ENCODE data around the gene USP1. TPM values are rescaled to one million over a fixed set of nuclear protein-coding genes. Genes with fewer than 3 reads are reported as not detected.
A peak's percentile ranks its signal among the peaks of the same experiment; 100 is the strongest.

Gene USP1
- total RNA-seq, 1 experiment from 2014 or later, result 42.9 TPM

- BruUV-seq (replicated peaks), result no TSS peak
- Histone ChIP-seq H3K27ac (ENCODE audit: low read length) (no peak overlapping the region), H3K27me3 (ENCODE audit: control insufficient read depth, insufficient read depth, low read length) (no peaks in the 10 kb centered on the region), H3K9me3 (ENCODE audit: control insufficient read depth, insufficient read depth, low read depth, low read length) (no peaks in the 10 kb centered on the region), H3K4me1 (ENCODE audit: control insufficient read depth, insufficient read depth, low read length) (no peaks in the 10 kb centered on the region), H3K4me3 (ENCODE audit: low read depth in 2 of 2, low read length in 2 of 2) (no peak overlapping the region), H3K36me3 (ENCODE audit: control insufficient read depth, insufficient read depth, low read length) (no peaks in the 10 kb centered on the region)
- DNase-seq (ENCODE audit: low read depth, low spot score), result no peak
- POLR2A ChIA-PET, result no interaction called here
- in situ Hi-C loops (cut with HindIII; ENCODE audit: low pct_unique_long_range_greater_than_20kb, low sequenced_read_pairs) (no loop called here), intact Hi-C loops (cut with micrococcal nuclease; ENCODE audit: unreplicated experiment) (no loop called here)
- ATAC-seq, result no peak
- CTCF ChIA-PET, result no interaction called here
- TF ChIP-seq SIN3A (IDR thresholded peaks at IDR 0.05; ENCODE audit: borderline replicate concordance, insufficient read depth, low read depth, low read length), result no peak
- no peak for TF ChIP-seq POLR2AphosphoS5 (IDR thresholded peaks at IDR 0.05; ENCODE audit: low read depth, low read length)
- no peak for TF ChIP-seq TCF7L2 (IDR thresholded peaks at IDR 0.05; ENCODE audit: low read depth, low read length)
- TF ChIP-seq CTCF (IDR thresholded peaks at IDR 0.05), result no peak
- TF ChIP-seq, protein P1, sequence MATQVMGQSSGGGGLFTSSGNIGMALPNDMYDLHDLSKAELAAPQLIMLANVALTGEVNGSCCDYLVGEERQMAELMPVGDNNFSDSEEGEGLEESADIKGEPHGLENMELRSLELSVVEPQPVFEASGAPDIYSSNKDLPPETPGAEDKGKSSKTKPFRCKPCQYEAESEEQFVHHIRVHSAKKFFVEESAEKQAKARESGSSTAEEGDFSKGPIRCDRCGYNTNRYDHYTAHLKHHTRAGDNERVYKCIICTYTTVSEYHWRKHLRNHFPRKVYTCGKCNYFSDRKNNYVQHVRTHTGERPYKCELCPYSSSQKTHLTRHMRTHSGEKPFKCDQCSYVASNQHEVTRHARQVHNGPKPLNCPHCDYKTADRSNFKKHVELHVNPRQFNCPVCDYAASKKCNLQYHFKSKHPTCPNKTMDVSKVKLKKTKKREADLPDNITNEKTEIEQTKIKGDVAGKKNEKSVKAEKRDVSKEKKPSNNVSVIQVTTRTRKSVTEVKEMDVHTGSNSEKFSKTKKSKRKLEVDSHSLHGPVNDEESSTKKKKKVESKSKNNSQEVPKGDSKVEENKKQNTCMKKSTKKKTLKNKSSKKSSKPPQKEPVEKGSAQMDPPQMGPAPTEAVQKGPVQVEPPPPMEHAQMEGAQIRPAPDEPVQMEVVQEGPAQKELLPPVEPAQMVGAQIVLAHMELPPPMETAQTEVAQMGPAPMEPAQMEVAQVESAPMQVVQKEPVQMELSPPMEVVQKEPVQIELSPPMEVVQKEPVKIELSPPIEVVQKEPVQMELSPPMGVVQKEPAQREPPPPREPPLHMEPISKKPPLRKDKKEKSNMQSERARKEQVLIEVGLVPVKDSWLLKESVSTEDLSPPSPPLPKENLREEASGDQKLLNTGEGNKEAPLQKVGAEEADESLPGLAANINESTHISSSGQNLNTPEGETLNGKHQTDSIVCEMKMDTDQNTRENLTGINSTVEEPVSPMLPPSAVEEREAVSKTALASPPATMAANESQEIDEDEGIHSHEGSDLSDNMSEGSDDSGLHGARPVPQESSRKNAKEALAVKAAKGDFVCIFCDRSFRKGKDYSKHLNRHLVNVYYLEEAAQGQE (IDR thresholded peaks at IDR 0.05; ENCODE audit: insufficient read depth in 1 of 2, low read depth in 2 of 2, low read length in 1 of 2), result no peak
These were observed 12.4 kb upstream of the USP1 start for GRCh38 chr1:62424411-62424810.

DNA sequence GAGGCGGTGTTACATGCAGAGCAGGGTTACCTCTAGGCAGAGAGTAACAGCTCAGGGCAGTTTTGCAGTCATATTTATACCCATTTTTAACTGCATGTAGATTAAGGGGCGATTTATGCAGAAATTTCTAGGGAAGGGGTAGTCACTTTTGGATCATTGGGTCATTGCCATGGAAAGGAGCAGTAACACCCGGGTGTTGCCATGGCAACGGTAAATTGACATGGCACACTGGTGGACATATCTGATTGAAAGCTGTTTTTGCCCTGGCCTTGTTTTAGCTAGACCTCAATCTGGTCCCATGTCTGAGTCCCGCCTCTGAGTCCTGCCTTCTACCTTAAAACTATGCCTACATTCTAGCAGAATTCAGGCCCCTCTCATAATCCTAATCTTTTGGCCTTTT lies 11.8 kb upstream of the USP1 start:
- no TSS peak for BruUV-seq (replicated peaks)
- no peak for TF ChIP-seq POLR2AphosphoS5 (IDR thresholded peaks at IDR 0.05; ENCODE audit: low read depth, low read length)
- no peak for TF ChIP-seq TCF7L2 (IDR thresholded peaks at IDR 0.05; ENCODE audit: low read depth, low read length)
- TF ChIP-seq, protein P1 (IDR thresholded peaks at IDR 0.05; ENCODE audit: insufficient read depth in 1 of 2, low read depth in 2 of 2, low read length in 1 of 2), result no peak
- no peak for TF ChIP-seq SIN3A (IDR thresholded peaks at IDR 0.05; ENCODE audit: borderline replicate concordance, insufficient read depth, low read depth, low read length)
- no peak for TF ChIP-seq CTCF (IDR thresholded peaks at IDR 0.05)
- no peaks in the 10 kb centered on the region for H3K9me3 ChIP-seq (ENCODE audit: control insufficient read depth, insufficient read depth, low read depth, low read length)
- in situ Hi-C loops (cut with HindIII; ENCODE audit: low pct_unique_long_range_greater_than_20kb, low sequenced_read_pairs), result no loop called here
- no peaks in the 10 kb centered on the region for H3K4me1 ChIP-seq (ENCODE audit: control insufficient read depth, insufficient read depth, low read length)
- CTCF ChIA-PET, result no interaction called here
- POLR2A ChIA-PET, result no interaction called here
- 0 out of 2 replicates have a peak, but pooled peaks have one; percentile 34 for ATAC-seq
- intact Hi-C loops (cut with micrococcal nuclease; ENCODE audit: unreplicated experiment), result no loop called here
- DNase-seq (ENCODE audit: low read depth, low spot score), result no peak
- no peak overlapping the region for H3K27ac ChIP-seq (ENCODE audit: low read length)
- H3K36me3 ChIP-seq (ENCODE audit: control insufficient read depth, insufficient read depth, low read length), result no peaks in the 10 kb centered on the region
- no peak overlapping the region for H3K4me3 ChIP-seq (ENCODE audit: low read depth in 2 of 2, low read length in 2 of 2)
- H3K27me3 ChIP-seq (ENCODE audit: control insufficient read depth, insufficient read depth, low read length), result no peaks in the 10 kb centered on the region; the same call in 1 of the 2 replicates
